ENCODE measurements around the gene ZNF492. TPM values are rescaled to one million over a fixed set of nuclear protein-coding genes. Genes with fewer than 3 reads are reported as not detected.

Gene ZNF492
- total and polyA plus RNA-seq, 10 of the 15 experiments (the other 5 are each of a cell fraction or from before 2014, with no cell fraction given) = not detected

GRCh38 chr19:22619371-22619770 is 14.8 kb upstream of the ZNF492 start (continued):
- no peak for TF ChIP-seq EP300 (IDR thresholded peaks at IDR 0.05; ENCODE audit: borderline replicate concordance in 1 of 2, control insufficient read depth in 1 of 2, low read depth in 2 of 2, low read length in 2 of 2)
- TF ChIP-seq ZBTB40 (IDR thresholded peaks at IDR 0.05; ENCODE audit: borderline replicate concordance) = no peak
- no peak for TF ChIP-seq JUND (IDR thresholded peaks at IDR 0.05; ENCODE audit: low read depth, low read length)
- TF ChIP-seq EZH2 (IDR thresholded peaks at IDR 0.05; ENCODE audit: borderline replicate concordance, control insufficient read depth, low read depth, low read length) = no peak

GRCh38 chr19:22619932-22620331 is 14.2 kb upstream of the ZNF492 start:
- Histone ChIP-seq H3K79me2 (ENCODE audit: control insufficient read depth, insufficient read depth, low read length) (no peaks in the 10 kb centered on the region), H4K20me1 (ENCODE audit: control insufficient read depth, insufficient read depth) (no peaks in the 10 kb centered on the region), H3K36me3 (ENCODE audit: control insufficient read depth in 2 of 2, insufficient read depth in 2 of 2, low read length in 1 of 2) (no peaks in the 10 kb centered on the region), H2AFZ (ENCODE audit: control insufficient read depth, low read depth, low read length) (no peak overlapping the region), H3K27ac (ENCODE audit: control insufficient read depth, insufficient read depth) (no peak overlapping the region), H3K27me3 (replicated peaks in 1 of 2; ENCODE audit: control insufficient read depth in 2 of 2, insufficient read depth in 2 of 2, low read length in 1 of 2) (no peaks in the 10 kb centered on the region), H3K4me3 (no peak overlapping the region), H3K4me2 (ENCODE audit: control insufficient read depth, insufficient read depth) (no peak overlapping the region), H3K4me1 (ENCODE audit: control insufficient read depth, insufficient read depth, low read length) (no peaks in the 10 kb centered on the region), H3K9ac (ENCODE audit: control insufficient read depth, insufficient read depth, low read length) (no peak overlapping the region), H3K9me3 (replicated peaks; ENCODE audit: control insufficient read depth, insufficient read depth, low read length) (no peaks in the 10 kb centered on the region; the same call in 2 of the 3 replicates)
- CTCF ChIA-PET = no interaction called here
- TF ChIP-seq TARDBP (IDR thresholded peaks at IDR 0.05; ENCODE audit: borderline replicate concordance) = no peak
- TF ChIP-seq NR2C1 (IDR thresholded peaks at IDR 0.05) = no peak
- no peak for TF ChIP-seq HDGF (IDR thresholded peaks at IDR 0.05)
- no peak for TF ChIP-seq USF1 (IDR thresholded peaks at IDR 0.05; ENCODE audit: borderline replicate concordance, extremely low read length, insufficient read depth, low read depth, low read length)
- TF ChIP-seq PRDM15 (CRISPR knock-in tag; IDR thresholded peaks at IDR 0.05) = no peak
- TF ChIP-seq USF2 (IDR thresholded peaks at IDR 0.05; ENCODE audit: borderline replicate concordance, low read depth, low read length) = no peak
- no peak for TF ChIP-seq EP300 (IDR thresholded peaks at IDR 0.05; ENCODE audit: borderline replicate concordance in 1 of 2, control insufficient read depth in 1 of 2, low read depth in 2 of 2, low read length in 2 of 2)
- FAIRE-seq (no peak), DNase-seq (ENCODE audit: low read depth, low spot score) (no peak), ATAC-seq (no peak)
- no TSS peak for BruUV-seq (replicated peaks)
- intact Hi-C loops (cut with micrococcal nuclease; ENCODE audit: unreplicated experiment) = no loop called here
- SMC1A ChIA-PET (ENCODE audit: uncharacterized antibody, unreplicated experiment) = no interaction called here
- RAD21 ChIA-PET (ENCODE audit: unreplicated experiment) = no interaction called here
- in situ Hi-C loops (cut with MboI) = no loop called here
- POLR2A ChIA-PET = no interaction called here
- 0% methylated on average over 3 of the region's 3 CpGs for WGBS (ENCODE audit: insufficient coverage, insufficient replicate concordance, low lambda C conversion rate, missing lambda C conversion rate)
